NCI-H526 (cell line): Measurements from ENCODE around the gene SLC13A3.

Source experiments
- DNase-seq, 2 experiments: peaks; one replicate each; lab custom pipeline; 2025; lab: John Stamatoyannopoulos, UW

The SLC13A3 gene

GRCh38 chr20:46523108-46523507 is 128.2 kb downstream of the SLC13A3 start:
- no peak for DNase-seq

GRCh38 chr20:46520976-46521579 is 130.2 kb downstream of the SLC13A3 start:
- DNase-seq, result peak; percentile 76 to 87

- no peak for DNase-seq
Observed at GRCh38 chr20:46520540-46520939, 130.7 kb downstream of the SLC13A3 start.

GRCh38 chr20:46519471-46520068 is 131.7 kb downstream of the SLC13A3 start:
- DNase-seq, result peak in 1 of 2 experiments; percentile 3

GRCh38 chr20:46512943-46513844 is 138.1 kb downstream of the SLC13A3 start, which contains the start of gene ZNF334:
Gene ZNF334 (minus strand): TSS chr20:46513559. CDS start chr20:46512102, 1,457 bp downstream.
- peak; percentile 72 to 91 for DNase-seq

- DNase-seq, result no peak
Observed at GRCh38 chr20:46509523-46509922, 141.7 kb downstream of the SLC13A3 start.
